ENCODE data around the gene MLLT3. TPM values are rescaled to one million over a fixed set of nuclear protein-coding genes. Genes with fewer than 3 reads are reported as not detected.

The MLLT3 gene
- total and polyA plus RNA-seq, 9 donors = 8.7 to 15.4 (median 13.8) TPM

- TF ChIP-seq, protein P1, sequence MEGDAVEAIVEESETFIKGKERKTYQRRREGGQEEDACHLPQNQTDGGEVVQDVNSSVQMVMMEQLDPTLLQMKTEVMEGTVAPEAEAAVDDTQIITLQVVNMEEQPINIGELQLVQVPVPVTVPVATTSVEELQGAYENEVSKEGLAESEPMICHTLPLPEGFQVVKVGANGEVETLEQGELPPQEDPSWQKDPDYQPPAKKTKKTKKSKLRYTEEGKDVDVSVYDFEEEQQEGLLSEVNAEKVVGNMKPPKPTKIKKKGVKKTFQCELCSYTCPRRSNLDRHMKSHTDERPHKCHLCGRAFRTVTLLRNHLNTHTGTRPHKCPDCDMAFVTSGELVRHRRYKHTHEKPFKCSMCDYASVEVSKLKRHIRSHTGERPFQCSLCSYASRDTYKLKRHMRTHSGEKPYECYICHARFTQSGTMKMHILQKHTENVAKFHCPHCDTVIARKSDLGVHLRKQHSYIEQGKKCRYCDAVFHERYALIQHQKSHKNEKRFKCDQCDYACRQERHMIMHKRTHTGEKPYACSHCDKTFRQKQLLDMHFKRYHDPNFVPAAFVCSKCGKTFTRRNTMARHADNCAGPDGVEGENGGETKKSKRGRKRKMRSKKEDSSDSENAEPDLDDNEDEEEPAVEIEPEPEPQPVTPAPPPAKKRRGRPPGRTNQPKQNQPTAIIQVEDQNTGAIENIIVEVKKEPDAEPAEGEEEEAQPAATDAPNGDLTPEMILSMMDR (IDR thresholded peaks at IDR 0.05) = no peak
- TF ChIP-seq POLR2A (IDR thresholded peaks at IDR 0.05) = no peak
- Histone ChIP-seq H3K27me3 (no peaks in the 10 kb centered on the region), H3K36me3 (no peaks in the 10 kb centered on the region), H3K27ac (no peak overlapping the region), H3K4me3 (no peak overlapping the region), H3K9me3 (no peaks in the 10 kb centered on the region), H3K4me1 (ENCODE audit: insufficient read depth) (peaks cover 2% of the 10 kb centered on the region)
- 94 to 97% (median 94%) methylated on average over 4 of the region's 4 CpGs for WGBS, 3 donors
- no peak for DNase-seq
- intact Hi-C loops (cut with DNase I) = no loop called here
These were observed 89.7 kb downstream of the MLLT3 start for GRCh38 chr9:20532584-20532983.

DNA sequence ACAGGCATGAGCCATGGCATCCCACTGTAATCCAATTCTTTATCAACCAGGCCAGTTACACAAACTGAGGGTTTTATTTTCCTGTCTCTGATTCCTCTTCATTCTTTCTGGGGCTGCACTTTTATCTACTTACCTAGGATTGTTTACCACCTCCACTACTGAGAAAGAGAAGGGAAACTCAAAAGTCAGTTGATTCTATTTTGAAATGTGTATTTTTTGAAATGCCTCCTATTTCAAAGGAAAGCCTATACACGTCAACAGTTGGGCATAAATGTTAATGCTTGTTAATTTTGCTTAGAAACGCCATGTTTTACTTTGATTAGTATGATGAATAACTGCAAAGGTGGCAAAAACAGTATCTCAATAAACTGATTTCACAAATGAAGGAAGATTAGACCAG is 92.5 kb downstream of the MLLT3 start:
- no peaks in the 10 kb centered on the region for H3K9me3 ChIP-seq
- intact Hi-C loops (cut with DNase I) = no loop called here
- 70 to 94% (median 70%) methylated on average over 2 of the region's 2 CpGs for whole genome bisulfite sequencing, 3 donors
- no peak overlapping the region for H3K27ac ChIP-seq
- H3K4me1 ChIP-seq (ENCODE audit: insufficient read depth) = no peaks in the 10 kb centered on the region
- TF ChIP-seq POLR2A (IDR thresholded peaks at IDR 0.05) (no peak), EP300 (IDR thresholded peaks at IDR 0.05) (no peak)
- TF ChIP-seq, protein P1 (IDR thresholded peaks at IDR 0.05) = no peak
- no peak overlapping the region for H3K4me3 ChIP-seq
- no peaks in the 10 kb centered on the region for H3K36me3 ChIP-seq
- DNase-seq = no peak
- H3K27me3 ChIP-seq = no peaks in the 10 kb centered on the region

- no peaks in the 10 kb centered on the region for H3K9me3 ChIP-seq
- no peak overlapping the region for H3K27ac ChIP-seq
- no peaks in the 10 kb centered on the region for H3K4me1 ChIP-seq (ENCODE audit: insufficient read depth)
- intact Hi-C loops (cut with DNase I) = no loop called here
- no peaks in the 10 kb centered on the region for H3K27me3 ChIP-seq
- no peak overlapping the region for H3K4me3 ChIP-seq
- no peak for TF ChIP-seq EP300 (IDR thresholded peaks at IDR 0.05)
- TF ChIP-seq, protein P1 (IDR thresholded peaks at IDR 0.05) = no peak
- TF ChIP-seq POLR2A (IDR thresholded peaks at IDR 0.05) = no peak
- DNase-seq = no peak
- no peaks in the 10 kb centered on the region for H3K36me3 ChIP-seq
- WGBS, 3 donors = 95 to 97% (median 96%) methylated on average over 5 of the region's 5 CpGs
These were observed 94.0 kb downstream of the MLLT3 start for GRCh38 chr9:20528253-20528652.

DNA sequence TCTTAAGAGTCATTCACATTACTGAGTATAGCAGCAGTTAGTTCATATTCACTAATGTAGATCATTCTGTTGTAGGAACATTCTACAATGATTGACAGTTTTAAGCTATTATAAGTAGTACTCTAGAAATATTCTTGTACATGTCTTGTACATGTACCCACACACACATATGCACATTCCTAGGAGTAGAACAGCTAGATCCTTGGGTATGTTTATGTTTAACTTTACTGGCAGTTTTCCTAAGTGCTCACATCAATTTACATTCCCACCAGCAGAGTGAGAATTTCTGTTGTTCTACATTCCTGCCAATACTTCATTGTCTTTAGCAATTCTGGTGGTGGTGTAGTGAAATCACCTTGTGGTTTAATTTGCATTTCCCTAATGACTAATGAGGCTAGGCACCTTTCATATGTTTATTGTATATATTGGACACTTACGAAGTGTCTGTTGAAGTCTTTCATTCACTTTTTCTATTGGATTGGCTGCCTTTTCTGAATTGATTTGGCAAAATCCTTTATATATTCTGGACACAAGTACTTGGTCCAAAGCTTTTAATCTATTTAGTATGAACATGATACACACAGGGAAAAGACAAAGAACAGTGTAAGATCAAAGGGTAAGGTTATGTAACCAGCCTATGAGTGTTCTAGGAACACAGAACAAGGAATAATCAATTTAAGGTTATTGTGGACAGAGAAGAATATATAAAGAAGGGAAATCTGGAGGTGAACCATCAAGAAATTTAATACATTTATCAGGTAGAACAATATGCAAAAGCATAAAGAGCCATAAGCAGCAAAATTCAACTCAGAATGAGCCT is 95.6 kb downstream of the MLLT3 start:
- intact Hi-C loops (cut with DNase I) = no loop called here
- Histone ChIP-seq H3K27ac (no peak overlapping the region), H3K4me1 (ENCODE audit: insufficient read depth) (no peaks in the 10 kb centered on the region), H3K36me3 (no peaks in the 10 kb centered on the region), H3K9me3 (no peaks in the 10 kb centered on the region), H3K4me3 (no peak overlapping the region), H3K27me3 (no peaks in the 10 kb centered on the region)
- TF ChIP-seq, protein P1 (IDR thresholded peaks at IDR 0.05) = no peak
- TF ChIP-seq POLR2A (IDR thresholded peaks at IDR 0.05) (no peak), EP300 (IDR thresholded peaks at IDR 0.05) (no peak)
- DNase-seq = no peak
- 96 to 100% (median 99%) methylated on average over 1 of the region's 1 CpG for WGBS, 3 donors
